ENCODE data around the gene OBSCN.

The OBSCN gene

GRCh38 chr1:228222548-228222947 is 14.7 kb downstream of the OBSCN start:
- no peak overlapping the region for H2AFZ ChIP-seq (ENCODE audit: low read length)
- H3K9ac ChIP-seq (ENCODE audit: low read depth, low read length, poor library complexity, severe bottlenecking): no peak overlapping the region
- H3K79me2 ChIP-seq (ENCODE audit: insufficient read depth, low read length): no peaks in the 10 kb centered on the region
- TF ChIP-seq CTCF (conservative IDR thresholded peaks at IDR 0.05; ENCODE audit: low read length) (no peak), EZH2phosphoT487 (IDR thresholded peaks at IDR 0.05; ENCODE audit: borderline replicate concordance) (no peak)
- no peaks in the 10 kb centered on the region for H3F3A ChIP-seq (ENCODE audit: low read depth)
- H3K4me2 ChIP-seq (ENCODE audit: low read depth, low read length, poor library complexity, severe bottlenecking): no peak overlapping the region
- no peaks in the 10 kb centered on the region for H3K9me2 ChIP-seq (replicated peaks; ENCODE audit: low read depth, low read length)
- H3K9me3 ChIP-seq (ENCODE audit: insufficient read depth, low read depth, low read length): no peaks in the 10 kb centered on the region
- no peaks in the 10 kb centered on the region for H3K4me1 ChIP-seq (ENCODE audit: insufficient read depth, low read length, poor library complexity, severe bottlenecking)
- H4K20me1 ChIP-seq (ENCODE audit: insufficient read depth, low read length, poor library complexity, severe bottlenecking): no peaks in the 10 kb centered on the region
- H3K36me3 ChIP-seq (ENCODE audit: insufficient read depth, low read length): no peaks in the 10 kb centered on the region
- no peak overlapping the region for H3K4me3 ChIP-seq (ENCODE audit: low read length, poor library complexity, severe bottlenecking)
- H3K27me3 ChIP-seq (ENCODE audit: insufficient read depth, low read length, poor library complexity, severe bottlenecking): no peaks in the 10 kb centered on the region

GRCh38 chr1:228224198-228225164 is 16.6 kb downstream of the OBSCN start:
- no peak for TF ChIP-seq EZH2phosphoT487 (IDR thresholded peaks at IDR 0.05; ENCODE audit: borderline replicate concordance)
- TF ChIP-seq CTCF (conservative IDR thresholded peaks at IDR 0.05; ENCODE audit: low read length): no peak
- no peak overlapping the region for H3K4me2 ChIP-seq (ENCODE audit: low read depth, low read length, poor library complexity, severe bottlenecking)
- H4K20me1 ChIP-seq (ENCODE audit: insufficient read depth, low read length, poor library complexity, severe bottlenecking): no peaks in the 10 kb centered on the region
- no peaks in the 10 kb centered on the region for H3K9me3 ChIP-seq (ENCODE audit: insufficient read depth, low read depth, low read length)
- H3K4me1 ChIP-seq (ENCODE audit: insufficient read depth, low read length, poor library complexity, severe bottlenecking): no peaks in the 10 kb centered on the region
- H3K9ac ChIP-seq (ENCODE audit: low read depth, low read length, poor library complexity, severe bottlenecking): no peak overlapping the region
- H3F3A ChIP-seq (ENCODE audit: low read depth): no peaks in the 10 kb centered on the region
- H3K27me3 ChIP-seq (ENCODE audit: insufficient read depth, low read length, poor library complexity, severe bottlenecking): no peaks in the 10 kb centered on the region
- no peaks in the 10 kb centered on the region for H3K36me3 ChIP-seq (ENCODE audit: insufficient read depth, low read length)
- H3K9me2 ChIP-seq (replicated peaks; ENCODE audit: low read depth, low read length): no peaks in the 10 kb centered on the region
- no peaks in the 10 kb centered on the region for H3K79me2 ChIP-seq (ENCODE audit: insufficient read depth, low read length)
- H2AFZ ChIP-seq (ENCODE audit: low read length): no peak overlapping the region
- no peak overlapping the region for H3K4me3 ChIP-seq (ENCODE audit: low read length, poor library complexity, severe bottlenecking)

- no peaks in the 10 kb centered on the region for H3K9me2 ChIP-seq (replicated peaks; ENCODE audit: low read depth, low read length)
These were observed 17.4 kb downstream of the OBSCN start for GRCh38 chr1:228225165-228225710.

More at GRCh38 chr1:228225165-228225710, 17.4 kb downstream of the OBSCN start:
- Histone ChIP-seq H3K4me1 (ENCODE audit: insufficient read depth, low read length, poor library complexity, severe bottlenecking) (no peaks in the 10 kb centered on the region), H3K79me2 (ENCODE audit: insufficient read depth, low read length) (no peaks in the 10 kb centered on the region), H3K27me3 (ENCODE audit: insufficient read depth, low read length, poor library complexity, severe bottlenecking) (no peaks in the 10 kb centered on the region), H3K36me3 (ENCODE audit: insufficient read depth, low read length) (no peaks in the 10 kb centered on the region), H3K4me2 (ENCODE audit: low read depth, low read length, poor library complexity, severe bottlenecking) (no peak overlapping the region), H3K9ac (ENCODE audit: low read depth, low read length, poor library complexity, severe bottlenecking) (no peak overlapping the region), H2AFZ (ENCODE audit: low read length) (no peak overlapping the region), H4K20me1 (ENCODE audit: insufficient read depth, low read length, poor library complexity, severe bottlenecking) (no peaks in the 10 kb centered on the region), H3K9me3 (ENCODE audit: insufficient read depth, low read depth, low read length) (no peaks in the 10 kb centered on the region), H3F3A (ENCODE audit: low read depth) (no peaks in the 10 kb centered on the region), H3K4me3 (ENCODE audit: low read length, poor library complexity, severe bottlenecking) (no peak overlapping the region)
- TF ChIP-seq EZH2phosphoT487 (IDR thresholded peaks at IDR 0.05; ENCODE audit: borderline replicate concordance) (no peak), CTCF (conservative IDR thresholded peaks at IDR 0.05; ENCODE audit: low read length) (no peak)
